Measurements from ENCODE around the gene ARHGEF10L. TPM values are rescaled to one million over a fixed set of nuclear protein-coding genes. Genes with fewer than 3 reads are reported as not detected.
"Not testable (repeated sequence)": the region's sequence is repeated elsewhere in the genome, so short reads cannot be mapped to it uniquely, and the experiment has no call there.

ARHGEF10L gene
- total RNA-seq, 4 donors from 2014 or later: 65.0 to 136 (median 94.1) TPM

- no peak for DNase-seq (ENCODE audit: low spot score in 2 of 2)
- no peak overlapping the region for H3K4me3 ChIP-seq
- H3K9me3 ChIP-seq: no peaks in the 10 kb centered on the region
- peaks cover 46% of the 10 kb centered on the region for H3K27me3 ChIP-seq
- H3K36me3 ChIP-seq: no peaks in the 10 kb centered on the region
- H3K4me1 ChIP-seq: no peaks in the 10 kb centered on the region
- TF ChIP-seq POLR2AphosphoS5 (IDR thresholded peaks at IDR 0.05) (no peak), EP300 (IDR thresholded peaks at IDR 0.05) (no peak), POLR2A (IDR thresholded peaks at IDR 0.05) (no peak), CTCF (IDR thresholded peaks at IDR 0.05) (no peak)
- 28% methylated on average over 5 of the region's 5 CpGs for WGBS
- no peak overlapping the region for H3K27ac ChIP-seq
Measured at GRCh38 chr1:17742583-17742982, 203.1 kb downstream of the ARHGEF10L start.

- 49% methylated on average over 10 of the region's 11 CpGs for WGBS
- no peak for DNase-seq (ENCODE audit: low spot score in 2 of 2)
- no peaks in the 10 kb centered on the region for H3K36me3 ChIP-seq
- no peaks in the 10 kb centered on the region for H3K4me1 ChIP-seq
- H3K27me3 ChIP-seq: peaks cover 47% of the 10 kb centered on the region
- TF ChIP-seq EP300 (IDR thresholded peaks at IDR 0.05) (no peak), POLR2A (IDR thresholded peaks at IDR 0.05) (no peak), POLR2AphosphoS5 (IDR thresholded peaks at IDR 0.05) (no peak), CTCF (IDR thresholded peaks at IDR 0.05) (no peak)
- H3K4me3 ChIP-seq: no peak overlapping the region
- no peaks in the 10 kb centered on the region for H3K9me3 ChIP-seq
- H3K27ac ChIP-seq: no peak overlapping the region
Measured at GRCh38 chr1:17743008-17743647, 203.6 kb downstream of the ARHGEF10L start.

GRCh38 chr1:17743925-17744324 lies 204.4 kb downstream of the ARHGEF10L start:
- TF ChIP-seq EP300 (IDR thresholded peaks at IDR 0.05): no peak
- TF ChIP-seq POLR2A (IDR thresholded peaks at IDR 0.05): no peak
- TF ChIP-seq POLR2AphosphoS5 (IDR thresholded peaks at IDR 0.05): no peak
- no peak for TF ChIP-seq CTCF (IDR thresholded peaks at IDR 0.05)
- no peaks in the 10 kb centered on the region for H3K9me3 ChIP-seq
- WGBS: 94% methylated on average over 3 of the region's 3 CpGs
- no peak overlapping the region for H3K4me3 ChIP-seq
- peaks cover 48% of the 10 kb centered on the region for H3K27me3 ChIP-seq
- DNase-seq (ENCODE audit: low spot score in 2 of 2): no peak
- H3K36me3 ChIP-seq: no peaks in the 10 kb centered on the region
- no peaks in the 10 kb centered on the region for H3K4me1 ChIP-seq
- H3K27ac ChIP-seq: no peak overlapping the region

GRCh38 chr1:17744666-17745478 lies 205.4 kb downstream of the ARHGEF10L start:
- Histone ChIP-seq H3K27ac (no peak overlapping the region), H3K27me3 (peaks cover 43% of the 10 kb centered on the region), H3K4me3 (no peak overlapping the region), H3K9me3 (no peaks in the 10 kb centered on the region), H3K36me3 (no peaks in the 10 kb centered on the region), H3K4me1 (no peaks in the 10 kb centered on the region)
- TF ChIP-seq POLR2A (IDR thresholded peaks at IDR 0.05): no peak
- no peak for TF ChIP-seq CTCF (IDR thresholded peaks at IDR 0.05)
- TF ChIP-seq POLR2AphosphoS5 (IDR thresholded peaks at IDR 0.05): no peak
- no peak for TF ChIP-seq EP300 (IDR thresholded peaks at IDR 0.05)
- DNase-seq (ENCODE audit: low spot score in 2 of 2): no peak
- 84% methylated on average over 11 of the region's 11 CpGs for WGBS

GRCh38 chr1:17745479-17745955 lies 206.0 kb downstream of the ARHGEF10L start:
- Histone ChIP-seq H3K4me1 (no peaks in the 10 kb centered on the region), H3K27me3 (peaks cover 38% of the 10 kb centered on the region), H3K27ac (no peak overlapping the region), H3K4me3 (no peak overlapping the region), H3K9me3 (no peaks in the 10 kb centered on the region), H3K36me3 (no peaks in the 10 kb centered on the region)
- 79% methylated on average over 3 of the region's 3 CpGs for WGBS
- TF ChIP-seq CTCF (IDR thresholded peaks at IDR 0.05): no peak
- no peak for TF ChIP-seq POLR2A (IDR thresholded peaks at IDR 0.05)
- TF ChIP-seq POLR2AphosphoS5 (IDR thresholded peaks at IDR 0.05): no peak
- no peak for DNase-seq (ENCODE audit: low spot score in 2 of 2)

- DNase-seq (ENCODE audit: low spot score in 2 of 2); H3K9me3 ChIP-seq; H3K27ac ChIP-seq; H3K36me3 ChIP-seq; H3K4me1 ChIP-seq; H3K4me3 ChIP-seq: not testable (repeated sequence)
- WGBS: 60% methylated on average over 2 of the region's 2 CpGs
- peaks cover 31% of the 10 kb centered on the region for H3K27me3 ChIP-seq
Measured at GRCh38 chr1:17746281-17746680, 206.8 kb downstream of the ARHGEF10L start.
